Aorta (tissue), 5 donors: ENCODE results near the gene SELENOF. TPM values are rescaled to one million over a fixed set of nuclear protein-coding genes. Genes with fewer than 3 reads are reported as not detected.
A peak's percentile ranks its signal among the peaks of the same experiment; 100 is the strongest.
"Not testable (repeated sequence)": the region's sequence is repeated elsewhere in the genome, so short reads cannot be mapped to it uniquely, and the experiment has no call there.

Experiments
- ATAC-seq: fragments of 200-7000 bp; cut with Tn5 transposase; one replicate; pipeline ENCODE4 v1.9.1; 2022; ENCODE audit warnings: moderate library complexity; ENCODE audit not compliant: low FRiP score
- DNase-seq, 2 donors: peaks; one replicate each; pipeline ENCODE4 v3.0.0-alpha.2; 2020
- H3K27ac ChIP-seq, 2 donors: one replicate each; pipeline ENCODE4 v1.5.1; 2013; ENCODE audit warnings: low read length in 2 of 2, mild to moderate bottlenecking in 2 of 2, moderate library complexity in 2 of 2, control low read depth in 1 of 2, inconsistent platforms in 1 of 2, low read depth in 1 of 2
- H3K27me3 ChIP-seq, 2 donors: one replicate each; pipeline ENCODE4 v1.6.1; 2013; ENCODE audit warnings: control low read depth in 1 of 2, low read length in 1 of 2, mild to moderate bottlenecking in 1 of 2, moderate library complexity in 1 of 2; ENCODE audit not compliant: insufficient read depth in 2 of 2, control insufficient read depth in 1 of 2
- H3K36me3 ChIP-seq, 2 donors: one replicate each; pipeline ENCODE4 v1.6.1; 2013; ENCODE audit warnings: control low read depth in 1 of 2, low read length in 1 of 2, mild to moderate bottlenecking in 1 of 2; ENCODE audit not compliant: insufficient read depth in 2 of 2, control insufficient read depth in 1 of 2
- H3K4me1 ChIP-seq, 2 donors: one replicate each; pipeline ENCODE4 v1.6.1; 2013; ENCODE audit warnings: low read length in 2 of 2, control low read depth in 1 of 2, mild to moderate bottlenecking in 1 of 2, moderate library complexity in 1 of 2; ENCODE audit not compliant: insufficient read depth in 2 of 2, control insufficient read depth in 1 of 2
- H3K4me3 ChIP-seq, 2 donors: one replicate each; pipeline ENCODE4 v1.5.1; 2013; ENCODE audit warnings: low read length in 2 of 2, control low read depth in 1 of 2, mild to moderate bottlenecking in 1 of 2
- H3K9me3 ChIP-seq: one replicate; pipeline ENCODE4 v1.6.1; 2013; ENCODE audit warnings: mild to moderate bottlenecking, low read length; ENCODE audit not compliant: control insufficient read depth
- WGBS, 2 donors: extraction: QIAGEN DNeasy Blood & Tissue Kit; methylation state at CpG; one replicate each; pipeline ENCODE4 v1.1.7; 2013; 5-methylcytosine and 5-hydroxymethylcytosine counted together
- intact Hi-C, 2 donors: fragments of 100-400 bp; cut with DNase I; formaldehyde crosslinking; loops; one replicate each; pipeline versions ENCODE4 v1.14.2 to v1.15.0; 2022
- polyA plus RNA-seq, 2 donors: library from polyadenylated mRNA; stranded (reverse); fragments of 200-250 nt; gene quantifications; one replicate each; pipeline ENCODE4 v1.2.3, GENCODE V29; 2013
- total RNA-seq, 2 donors: library from RNA; stranded (reverse); fragmentation: NEBNext Ultra II Directional; extraction: Animal tissue kit (Norgen Biotek cat#: 25700); gene quantifications; one replicate each; pipeline ENCODE4 v1.2.1, GENCODE V29; 2021
- donor health status: healthy with polysubstance abuse.
- donor health status: Bipolar disorder and iron deficiency.
- donor health status: DM: no; HTN: no; CAD: no.
- donor health status: DM: no; HTN: no; CAD: no.
- donor health status: DM: yes; HTN: yes; CAD: no.

The SELENOF gene
- total and polyA plus RNA-seq, 4 donors, result 133 to 169 (median 149) TPM

GRCh38 chr1:86914601-86914997 lies 673 bp upstream of the SELENOF start, which contains the start of gene HS2ST1:
Gene HS2ST1, plus strand, starts transcription at chr1:86914635.
- no peaks in the 10 kb centered on the region for H3K27me3 ChIP-seq
- H3K4me3 ChIP-seq, result peak within 1 kb of the TSS; percentile 96 to 100
- ATAC-seq (no peak), DNase-seq (no peak)
- peaks cover 1 to 5% of the 10 kb centered on the region in 2 donors for H3K4me1 ChIP-seq
- peak within 1 kb of the TSS; percentile 53 to 61 for H3K27ac ChIP-seq
- no peaks in the 10 kb centered on the region for H3K36me3 ChIP-seq
- H3K9me3 ChIP-seq, result no peaks in the 10 kb centered on the region
- WGBS, 2 donors, result 0% methylated on average over 5 to 45 of the region's 45 CpGs
- intact Hi-C loops, result loop anchor here (1.0 to 10.0 kb wide), 3 partner anchors 127 to 210 kb away; partner anchors contain the start of gene SH3GLB1 (in 2 of the 2)

DNA sequence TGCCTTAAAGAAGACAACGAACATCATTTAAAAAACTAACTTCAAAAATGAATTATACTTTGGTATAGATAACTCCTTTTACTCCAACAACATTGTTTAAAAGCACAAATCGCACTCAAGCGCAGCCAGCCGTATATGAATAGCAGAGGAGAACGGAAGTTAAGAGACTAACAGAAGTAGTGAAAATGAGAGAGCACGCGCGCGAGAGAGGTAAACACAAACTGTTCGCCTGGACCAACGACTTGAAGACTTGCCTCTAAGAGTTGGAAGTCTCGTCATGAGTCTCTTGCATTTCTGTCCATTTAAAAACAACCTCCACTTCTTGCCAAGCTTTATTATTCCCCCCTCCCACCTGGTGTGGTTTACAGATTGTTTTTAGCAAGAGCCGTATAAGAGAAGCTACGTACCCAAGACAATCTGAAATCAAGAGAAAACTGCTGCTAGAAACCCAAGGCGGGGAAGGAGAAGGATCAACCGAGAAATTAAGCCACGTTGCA lies 479 bp downstream of the SELENOF start:
- H3K4me1 ChIP-seq, result peaks cover 1 to 5% of the 10 kb centered on the region in 2 donors

GRCh38 chr1:86912281-86912900 lies 1.5 kb downstream of the SELENOF start:
- no peaks in the 10 kb centered on the region for H3K36me3 ChIP-seq
- no peak for DNase-seq
- no peak overlapping the region for H3K27ac ChIP-seq
- intact Hi-C loops, result loop anchor here (5.0 to 10.0 kb wide), 2 partner anchors 125 to 208 kb away; partner anchors contain the start of gene SH3GLB1 (in 1 of the 2)
- no peak for ATAC-seq
- no peaks in the 10 kb centered on the region for H3K9me3 ChIP-seq
- H3K4me1 ChIP-seq, result peaks cover 1 to 5% of the 10 kb centered on the region in 2 donors
- 39% methylated on average over 6 of the region's 6 CpGs for WGBS, 2 donors
- no peaks in the 10 kb centered on the region for H3K27me3 ChIP-seq
- H3K4me3 ChIP-seq, result peak overlapping the region; percentile 96 to 100

More for the DNA sequence above, 479 bp downstream of the SELENOF start:
- no peak for DNase-seq
- Histone ChIP-seq H3K27me3 (no peaks in the 10 kb centered on the region), H3K4me3 (peak overlapping the region; percentile 96 to 100), H3K27ac (peak overlapping the region; percentile 41 to 61), H3K9me3 (no peaks in the 10 kb centered on the region), H3K36me3 (no peaks in the 10 kb centered on the region)
- no peak for ATAC-seq
- intact Hi-C loops, result loop anchor here (5.0 to 10.0 kb wide), 2 partner anchors 126 to 209 kb away; partner anchors contain the start of gene SH3GLB1 (in 1 of the 2)
- WGBS, 2 donors, result 0% methylated on average over 17 of the region's 17 CpGs

- H3K27ac ChIP-seq, result no peak overlapping the region
- no peaks in the 10 kb centered on the region for H3K27me3 ChIP-seq
- H3K4me1 ChIP-seq, result no peaks in the 10 kb centered on the region
- H3K36me3 ChIP-seq, result no peaks in the 10 kb centered on the region
- no peak overlapping the region for H3K4me3 ChIP-seq
- no peaks in the 10 kb centered on the region for H3K9me3 ChIP-seq
- WGBS, 2 donors, result 45 to 56% methylated on average over 2 of the region's 2 CpGs
- DNase-seq (no peak), ATAC-seq (no peak)
- intact Hi-C loops, result no loop called here
These were observed 7.5 kb downstream of the SELENOF start for GRCh38 chr1:86906419-86906818.

GRCh38 chr1:86905875-86906274 lies 8.1 kb downstream of the SELENOF start:
- H3K9me3 ChIP-seq, result no peaks in the 10 kb centered on the region
- 37 to 45% methylated on average over 1 of the region's 1 CpG for WGBS, 2 donors
- ATAC-seq (no peak), DNase-seq (no peak)
- H3K36me3 ChIP-seq, result no peaks in the 10 kb centered on the region
- no peaks in the 10 kb centered on the region for H3K4me1 ChIP-seq
- H3K4me3 ChIP-seq, result no peak overlapping the region
- H3K27ac ChIP-seq, result no peak overlapping the region
- intact Hi-C loops, result no loop called here
- no peaks in the 10 kb centered on the region for H3K27me3 ChIP-seq

- 98% methylated on average over 31 of the region's 33 CpGs; no CpG with 5 or more reads in 1 of the 2 donors for WGBS, 2 donors
- H3K27ac ChIP-seq, ATAC-seq, H3K36me3 ChIP-seq, H3K4me1 ChIP-seq, H3K27me3 ChIP-seq, H3K9me3 ChIP-seq, H3K4me3 ChIP-seq, DNase-seq, intact Hi-C loops: not testable (repeated sequence)
These were observed 14.5 kb downstream of the SELENOF start for GRCh38 chr1:86899401-86899800.

- WGBS, 2 donors, result 98 to 99% methylated on average over 5 of the region's 5 CpGs
- no peak for ATAC-seq
- H3K4me1 ChIP-seq, result no peaks in the 10 kb centered on the region
- no peak for DNase-seq
- no peak overlapping the region for H3K4me3 ChIP-seq
- H3K9me3 ChIP-seq, result no peaks in the 10 kb centered on the region
- H3K36me3 ChIP-seq, result no peaks in the 10 kb centered on the region
- no peaks in the 10 kb centered on the region for H3K27me3 ChIP-seq
- no peak overlapping the region for H3K27ac ChIP-seq
- intact Hi-C loops, result no loop called here
These were observed 25.6 kb downstream of the SELENOF start for GRCh38 chr1:86888327-86888726.

DNA sequence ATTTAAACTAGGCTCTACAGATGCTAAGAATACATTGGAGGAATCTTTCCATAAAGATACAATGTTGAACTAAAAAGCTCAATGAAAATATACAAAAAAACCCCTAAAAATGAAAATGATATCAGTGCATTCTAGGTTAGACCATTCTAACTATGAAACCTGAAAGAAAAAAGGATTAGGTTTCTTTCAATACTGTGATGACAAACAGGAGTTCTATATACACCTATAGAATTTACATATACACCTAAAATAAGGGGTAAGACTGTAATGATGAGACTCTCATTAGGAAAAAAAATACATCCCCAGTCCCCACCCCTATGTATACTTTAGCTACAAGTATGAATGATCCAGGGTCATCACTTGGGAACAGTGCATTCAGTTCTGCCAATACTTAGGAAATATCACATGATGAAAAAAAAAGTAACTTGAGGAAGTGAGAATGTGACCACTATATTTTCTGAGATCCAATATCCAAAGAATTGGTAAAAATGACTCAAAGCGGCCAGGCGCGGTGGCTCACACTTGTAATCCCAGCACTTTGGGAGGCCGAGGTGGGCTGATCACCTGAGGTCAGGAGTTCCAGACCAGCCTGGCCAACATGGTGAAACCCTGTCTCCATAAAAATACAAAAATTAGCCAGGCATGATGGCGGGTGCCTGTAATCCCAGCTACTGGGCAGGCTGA lies 26.3 kb downstream of the SELENOF start:
- intact Hi-C loops, result no loop called here
- no peak overlapping the region for H3K27ac ChIP-seq
- H3K4me1 ChIP-seq, result no peaks in the 10 kb centered on the region
- DNase-seq, result no peak
- no peak for ATAC-seq
- WGBS, 2 donors, result 99 to 100% methylated on average over 5 of the region's 5 CpGs
- no peaks in the 10 kb centered on the region for H3K9me3 ChIP-seq
- no peak overlapping the region for H3K4me3 ChIP-seq
- no peaks in the 10 kb centered on the region for H3K27me3 ChIP-seq
- H3K36me3 ChIP-seq, result no peaks in the 10 kb centered on the region
